Measurements from ENCODE around the gene SMTN. TPM values are rescaled to one million over a fixed set of nuclear protein-coding genes. Genes with fewer than 3 reads are reported as not detected.

SMTN gene
- total RNA-seq, 1 donor from 2014 or later, result 12.8 TPM

GRCh38 chr22:31124290-31124689 is 43.2 kb downstream of the SMTN start:
- intact Hi-C loops (cut with micrococcal nuclease), result no loop called here

GRCh38 chr22:31124811-31125465 is 43.8 kb downstream of the SMTN start:
- intact Hi-C loops (cut with micrococcal nuclease), result no loop called here

GRCh38 chr22:31125521-31126117 is 44.5 kb downstream of the SMTN start:
- intact Hi-C loops (cut with micrococcal nuclease), result no loop called here

GRCh38 chr22:31126128-31126868 is 45.2 kb downstream of the SMTN start:
- intact Hi-C loops (cut with micrococcal nuclease), result no loop called here

- intact Hi-C loops (cut with micrococcal nuclease), result no loop called here
Measured at GRCh38 chr22:31126869-31127175, 45.7 kb downstream of the SMTN start.

GRCh38 chr22:31127181-31127772 is 46.2 kb downstream of the SMTN start:
- intact Hi-C loops (cut with micrococcal nuclease), result no loop called here

- intact Hi-C loops (cut with micrococcal nuclease), result no loop called here
Measured at GRCh38 chr22:31128156-31128555, 47.0 kb downstream of the SMTN start.

GRCh38 chr22:31130873-31131272 is 49.8 kb downstream of the SMTN start:
- intact Hi-C loops (cut with micrococcal nuclease), result no loop called here

GRCh38 chr22:31133911-31134310 is 52.8 kb downstream of the SMTN start:
- intact Hi-C loops (cut with micrococcal nuclease), result no loop called here

- intact Hi-C loops (cut with micrococcal nuclease), result no loop called here
Measured at GRCh38 chr22:31134688-31135087, 53.6 kb downstream of the SMTN start.

- intact Hi-C loops (cut with micrococcal nuclease), result no loop called here
Measured at GRCh38 chr22:31135706-31136105, 54.6 kb downstream of the SMTN start.

GRCh38 chr22:31136155-31136554 is 55.0 kb downstream of the SMTN start:
- intact Hi-C loops (cut with micrococcal nuclease), result no loop called here

GRCh38 chr22:31136711-31137110 is 55.6 kb downstream of the SMTN start:
- intact Hi-C loops (cut with micrococcal nuclease), result no loop called here

- intact Hi-C loops (cut with micrococcal nuclease), result no loop called here
Measured at GRCh38 chr22:31137721-31138120, 56.6 kb downstream of the SMTN start.

GRCh38 chr22:31138126-31138525 is 57.0 kb downstream of the SMTN start:
- intact Hi-C loops (cut with micrococcal nuclease), result no loop called here

- intact Hi-C loops (cut with micrococcal nuclease), result no loop called here
Measured at GRCh38 chr22:31139066-31139465, 57.9 kb downstream of the SMTN start.

GRCh38 chr22:31139866-31140716 is 59.0 kb downstream of the SMTN start, which contains the start of gene PLA2G3:
Gene PLA2G3 (minus strand): TSS chr22:31140508. CDS start chr22:31140354, 154 bp downstream.
- intact Hi-C loops (cut with micrococcal nuclease), result loop anchor here (5.0 kb wide), 1 partner anchor 33 kb away; the partner anchor contains the start of gene SELENOM

- intact Hi-C loops (cut with micrococcal nuclease), result loop anchor here (5.0 kb wide), 1 partner anchor 33 kb away; the partner anchor contains the start of gene SELENOM
Measured at GRCh38 chr22:31140746-31141145, 59.6 kb downstream of the SMTN start.

GRCh38 chr22:31141551-31141950 is 60.4 kb downstream of the SMTN start:
- intact Hi-C loops (cut with micrococcal nuclease), result loop anchor here (5.0 kb wide), 1 partner anchor 34 kb away; the partner anchor contains the start of gene SELENOM

- intact Hi-C loops (cut with micrococcal nuclease), result loop anchor here (5.0 kb wide), 1 partner anchor 35 kb away; the partner anchor contains the start of gene SELENOM
Measured at GRCh38 chr22:31142285-31142684, 61.2 kb downstream of the SMTN start.

GRCh38 chr22:31143038-31143437 is 61.9 kb downstream of the SMTN start:
- intact Hi-C loops (cut with micrococcal nuclease), result loop anchor here (5.0 kb wide), 1 partner anchor 36 kb away; the partner anchor contains the start of gene SELENOM

Data from T-helper 1 cell treated with Interleukin-12 subunit alpha and Interleukin-12 subunit beta and Interleukin-4 antibody, amounts not matched to agents 30 ng/mL and 1 ng/mL, for 36 hours (primary cell).